ENCODE measurements around the gene C6orf136.

C6orf136 gene

GRCh38 chr6:30646450-30647241 is at the start of gene C6orf136:
Gene C6orf136 (plus strand): TSS chr6:30647133. CDS start chr6:30647232, 99 bp downstream.
- peak; percentile 93 for DNase-seq

GRCh38 chr6:30597315-30598144 is 49.4 kb upstream of the C6orf136 start:
- peak; percentile 62 for DNase-seq

DNA sequence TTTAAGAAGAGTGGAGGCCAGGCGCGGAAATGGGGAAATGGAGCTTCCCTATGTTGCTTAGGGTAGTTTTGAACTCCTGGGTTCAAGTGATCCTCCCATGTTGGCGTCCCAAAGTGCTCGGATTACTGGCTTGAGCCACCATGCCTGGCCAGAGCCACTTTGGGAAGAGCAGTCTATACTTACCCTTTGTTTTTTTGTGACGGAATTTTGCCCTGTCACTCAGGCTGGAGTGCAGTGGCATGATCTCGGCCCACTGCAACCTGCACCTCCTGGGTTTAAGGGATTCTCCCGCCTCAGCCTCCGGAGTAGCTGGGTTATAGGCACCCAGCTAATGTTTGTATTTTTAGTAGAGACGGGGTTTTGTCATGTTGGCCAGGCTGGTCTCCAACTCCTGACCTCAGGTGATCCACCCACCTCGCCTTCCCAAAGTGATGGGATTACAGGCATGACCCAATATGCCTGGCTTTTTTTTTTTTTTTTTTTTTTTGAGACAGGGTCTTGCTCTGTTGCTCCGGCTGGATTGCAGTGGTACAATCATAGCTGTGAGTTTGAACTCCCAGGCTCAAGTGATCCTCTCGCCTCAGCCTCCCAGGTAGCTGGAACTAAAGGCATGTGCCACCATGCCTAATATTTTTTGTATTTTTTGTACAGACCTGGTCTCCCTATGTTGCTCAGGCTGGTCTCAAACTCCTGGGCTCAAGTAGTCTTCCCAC is 47.9 kb upstream of the C6orf136 start:
- no peak for DNase-seq

GRCh38 chr6:30599625-30600324 is 47.2 kb upstream of the C6orf136 start:
- DNase-seq = no peak

- no peak for DNase-seq
Observed at GRCh38 chr6:30600451-30600961, 46.4 kb upstream of the C6orf136 start.

DNA sequence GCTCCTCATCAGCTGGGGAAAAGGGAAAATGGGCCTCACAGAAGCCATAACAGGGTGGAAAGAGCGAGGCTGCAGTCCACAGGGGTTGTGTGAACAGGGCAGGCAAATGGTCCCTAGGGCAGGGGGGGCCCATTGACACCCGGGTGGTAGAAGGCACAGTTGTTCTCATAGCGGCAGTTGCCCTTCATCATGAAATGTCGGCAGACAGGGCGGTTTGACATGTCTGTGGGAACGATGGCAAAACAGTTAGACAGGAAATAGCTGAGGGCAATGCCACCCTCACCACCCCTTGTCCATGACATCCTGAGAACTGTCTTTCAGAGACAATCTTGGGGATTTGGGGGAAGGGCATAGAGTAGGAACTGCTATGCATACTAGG is 45.5 kb upstream of the C6orf136 start:
- no peak for DNase-seq

DNA sequence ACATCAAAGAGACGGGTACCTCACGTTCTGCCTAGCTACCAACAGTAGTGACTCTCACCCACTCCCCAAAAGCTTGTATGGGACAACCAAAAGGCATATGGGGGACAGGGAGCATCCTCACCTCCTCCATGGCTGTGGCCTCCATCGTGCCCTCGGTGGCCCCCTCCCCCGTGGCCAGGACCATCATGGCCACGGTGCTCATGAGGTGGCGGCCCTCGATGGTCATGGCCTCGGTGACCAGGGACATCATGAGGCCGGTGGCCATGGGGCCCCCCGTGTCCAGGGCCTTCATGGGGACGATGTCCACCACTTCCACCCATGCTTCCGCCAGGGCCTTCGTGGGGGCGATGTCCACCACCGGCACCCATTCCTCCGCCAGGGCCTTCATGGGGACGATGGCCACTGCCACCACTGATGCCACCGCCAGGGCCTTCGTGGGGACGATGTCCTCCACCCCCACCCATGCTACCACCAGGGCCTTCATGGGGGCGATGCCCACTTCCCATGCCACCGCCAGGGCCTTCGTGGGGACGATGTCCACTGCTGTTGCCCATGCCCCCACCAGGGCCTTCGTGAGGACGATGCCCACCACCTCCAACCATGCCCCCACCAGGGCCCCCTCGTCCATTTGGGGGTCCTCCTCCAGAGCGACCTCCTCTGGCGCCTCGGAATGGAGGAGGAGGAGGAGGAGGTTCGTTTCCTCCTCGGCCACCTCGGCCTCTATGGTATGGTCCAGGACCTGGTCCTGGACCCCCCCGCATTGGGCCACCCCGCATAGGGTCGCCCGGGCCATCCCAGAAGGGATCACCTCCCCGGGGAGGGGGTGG is 44.9 kb upstream of the C6orf136 start:
- no peak for DNase-seq

- DNase-seq = no peak
Observed at GRCh38 chr6:30603961-30604360, 43.0 kb upstream of the C6orf136 start.

- DNase-seq = no peak
Observed at GRCh38 chr6:30610065-30610464, 36.9 kb upstream of the C6orf136 start.

- no peak for DNase-seq
Observed at GRCh38 chr6:30611150-30611855, 35.6 kb upstream of the C6orf136 start.

GRCh38 chr6:30611856-30612194 is 35.1 kb upstream of the C6orf136 start:
- no peak for DNase-seq

- DNase-seq = no peak
Observed at GRCh38 chr6:30612213-30612612, 34.7 kb upstream of the C6orf136 start.

- no peak for DNase-seq
Observed at GRCh38 chr6:30612687-30613248, 34.2 kb upstream of the C6orf136 start.

- no peak for DNase-seq
Observed at GRCh38 chr6:30613251-30614043, 33.5 kb upstream of the C6orf136 start.

DNA sequence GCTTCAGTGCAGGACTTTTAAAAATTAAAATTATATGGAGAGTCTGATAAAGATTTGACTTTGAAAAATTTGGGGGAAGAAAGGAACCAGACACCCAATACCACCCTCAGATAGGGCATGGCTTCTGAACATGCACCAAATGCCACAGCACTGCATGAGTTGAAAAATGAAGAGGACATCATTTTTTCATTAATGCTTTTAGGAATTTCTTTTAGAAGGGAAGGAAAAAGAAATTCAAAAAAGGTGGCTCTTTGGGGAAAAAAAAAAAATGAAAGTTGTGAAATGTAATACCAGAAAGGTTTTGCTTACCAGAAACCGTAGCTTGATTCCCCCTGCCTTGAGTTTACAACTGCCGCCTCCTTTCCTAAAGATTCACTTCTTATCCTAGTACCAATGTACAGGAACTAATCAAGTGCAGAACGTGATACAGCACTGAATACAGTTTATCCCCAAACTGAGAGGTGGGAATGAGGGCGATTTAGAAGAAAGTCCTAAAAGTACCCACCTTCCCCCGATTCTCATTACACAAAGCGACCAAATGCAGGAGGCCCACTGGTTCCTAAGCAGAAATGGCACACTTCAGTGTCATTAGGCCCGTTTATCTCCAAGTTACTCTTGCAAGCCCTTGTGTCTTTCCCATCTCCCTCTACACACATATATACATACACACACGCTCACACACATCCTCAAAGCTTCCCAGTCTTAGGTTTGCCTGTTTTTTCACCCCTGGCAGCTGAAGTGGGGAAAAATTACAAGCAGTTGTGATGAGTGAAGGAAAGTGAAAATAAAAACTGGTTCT is 32.7 kb upstream of the C6orf136 start:
- DNase-seq = no peak

DNA sequence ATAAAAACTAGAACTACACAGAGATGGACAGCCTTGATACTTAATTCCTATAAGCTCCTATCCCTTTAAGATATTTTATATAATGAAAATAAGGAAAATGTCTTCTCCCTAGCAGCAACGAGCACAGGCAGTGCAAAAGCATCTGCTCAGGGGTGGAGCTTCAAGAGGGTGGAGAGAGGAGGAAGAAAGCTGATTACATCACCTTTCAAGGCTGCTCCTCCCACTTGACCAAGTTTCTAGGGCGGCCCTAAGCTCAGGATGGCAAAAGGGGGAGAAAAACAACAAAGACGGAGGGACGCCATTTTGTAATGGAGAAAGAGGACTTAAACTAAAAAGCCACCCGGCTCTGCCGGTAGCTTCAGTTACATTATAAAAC is 32.1 kb upstream of the C6orf136 start:
- DNase-seq = peak; percentile 96

DNA sequence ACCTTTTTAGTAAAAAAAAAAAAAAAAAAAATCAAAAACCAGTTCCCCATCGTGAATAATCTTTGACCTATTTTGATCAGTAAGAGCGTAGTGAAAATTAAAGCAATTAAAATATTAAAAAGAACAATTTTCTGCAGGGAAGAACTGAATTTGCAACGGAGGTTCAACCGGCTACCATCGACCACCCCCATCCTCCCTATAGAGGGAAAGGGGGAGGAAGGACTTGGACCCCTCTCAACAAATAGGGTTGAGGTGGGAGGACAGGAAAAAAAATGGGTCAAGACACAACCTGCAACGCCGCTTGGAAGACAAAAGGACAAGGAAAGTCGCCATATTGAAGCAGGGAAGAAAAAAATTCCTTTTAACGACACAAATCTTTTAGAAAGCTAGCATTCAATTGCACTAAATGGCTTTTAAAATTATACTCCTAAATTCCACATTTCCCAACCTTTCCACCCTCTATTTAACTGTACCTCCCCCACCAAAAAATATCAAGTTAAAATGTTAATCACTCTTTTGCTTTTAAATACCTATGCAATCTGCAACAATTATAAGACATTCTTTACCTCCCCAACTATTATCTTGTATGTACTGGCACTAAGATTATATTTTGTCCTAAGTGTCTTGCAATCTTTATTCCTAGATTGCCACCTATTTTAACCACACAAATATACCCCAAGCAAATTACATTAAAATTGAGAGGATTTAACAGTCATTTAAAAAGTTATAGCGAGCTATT is 31.5 kb upstream of the C6orf136 start:
- DNase-seq = peak; percentile 51
